Fibroblast of lung (primary cell): ENCODE measurements around the gene VPS72. TPM values are rescaled to one million over a fixed set of nuclear protein-coding genes. Genes with fewer than 3 reads are reported as not detected.

Experiments used
- DNase-seq, 2 donors: peaks; one replicate each; pipeline versions ENCODE4 v3.0.0 to v3.0.0-alpha.2; 2010; ENCODE audit warnings: low read depth in 2 of 2
- H2AFZ ChIP-seq: 2 replicates; pipeline ENCODE4 v1.5.1; 2012; ENCODE audit warnings: low read length, control low read depth, inconsistent platforms
- H3K27ac ChIP-seq: 2 replicates; pipeline ENCODE4 v1.5.1; 2011; ENCODE audit warnings: low read length, control low read depth; ENCODE audit not compliant: insufficient read depth
- H3K27me3 ChIP-seq: 2 replicates; pipeline ENCODE4 v1.5.1; 2011; ENCODE audit warnings: mild to moderate bottlenecking, low read length; ENCODE audit not compliant: control insufficient read depth, insufficient read depth
- H3K36me3 ChIP-seq: 2 replicates; pipeline ENCODE4 v1.5.1; 2011; ENCODE audit warnings: low read length; ENCODE audit not compliant: control insufficient read depth, insufficient read depth
- H3K4me1 ChIP-seq: 2 replicates; pipeline ENCODE4 v1.5.1; 2011; ENCODE audit warnings: low read length; ENCODE audit not compliant: control insufficient read depth, insufficient read depth; ENCODE audit errors: extremely low read depth
- H3K4me2 ChIP-seq: 2 replicates; pipeline ENCODE4 v1.5.1; 2011; ENCODE audit warnings: low read length, control low read depth; ENCODE audit not compliant: insufficient read depth; ENCODE audit errors: extremely low read depth
- H3K4me3 ChIP-seq, 4 experiments: fragments of 200-600 bp in 1 of 4; sonication (generic) in 1 of 4; replicated peaks in 1 of 4; 2 replicates each; pipeline ENCODE4 v1.5.1; 2011 to 2016; ENCODE audit warnings: low read length in 4 of 4, low read depth in 3 of 4, mild to moderate bottlenecking in 3 of 4, control low read depth in 2 of 4, inconsistent platforms in 1 of 4, mixed read lengths in 1 of 4; ENCODE audit not compliant: insufficient read depth in 1 of 4; ENCODE audit errors: control extremely low read depth in 1 of 4
- H3K79me2 ChIP-seq: 2 replicates; pipeline ENCODE4 v1.5.1; 2012; ENCODE audit warnings: mild to moderate bottlenecking, low read length, inconsistent platforms; ENCODE audit not compliant: control insufficient read depth, insufficient read depth
- H3K9ac ChIP-seq: 2 replicates; pipeline ENCODE4 v1.5.1; 2011; ENCODE audit warnings: mild to moderate bottlenecking, low read length, control low read depth; ENCODE audit not compliant: insufficient read depth
- H3K9me3 ChIP-seq: 2 replicates; pipeline ENCODE4 v1.5.1; 2012; ENCODE audit warnings: low read depth, low read length; ENCODE audit not compliant: control insufficient read depth, insufficient read depth
- H4K20me1 ChIP-seq: 2 replicates; pipeline ENCODE4 v1.5.1; 2011; ENCODE audit warnings: low read length; ENCODE audit not compliant: control insufficient read depth, insufficient read depth; ENCODE audit errors: extremely low read depth
- EZH2 ChIP-seq: IDR thresholded peaks from 2 replicates; pipeline ENCODE4 v1.5.1; 2012; ENCODE audit warnings: low read length, control low read depth, mild to moderate bottlenecking; ENCODE audit errors: missing control alignments
- polyA plus RNA-seq, 2 donors: library from polyadenylated mRNA; depleted of rRNA in 1 of 2; stranded (reverse) in 1 of 2; unstranded in 1 of 2; fragments of >200 nt; gene quantifications; 2 replicates each; pipeline ENCODE4 v1.2.1, GENCODE V29; 2011 to 2012; ENCODE audit warnings: missing spikeins in 1 of 2
- total RNA-seq: library from RNA; depleted of rRNA; stranded (reverse); fragments of >200 nt; gene quantifications from 2 replicates; pipeline ENCODE4 v1.2.1, GENCODE V29; 2014
- TF ChIP-seq, protein P1 (sequence below), 2 donors: IDR thresholded peaks in 1 of 2; conservative IDR thresholded peaks in 1 of 2; 1 replicate in 1 of 2; 2 replicates in 1 of 2; pipeline ENCODE4 v1.5.1; 2011 to 2012; ENCODE audit warnings: low read length in 2 of 2, control low read depth in 1 of 2, inconsistent platforms in 1 of 2, low read depth in 1 of 2, mild to moderate bottlenecking in 1 of 2

The VPS72 gene
- total and polyA plus RNA-seq, 2 donors (not counting 1 experiment from before 2014, with no cell fraction given) = 42.9 to 43.8 TPM

DNA sequence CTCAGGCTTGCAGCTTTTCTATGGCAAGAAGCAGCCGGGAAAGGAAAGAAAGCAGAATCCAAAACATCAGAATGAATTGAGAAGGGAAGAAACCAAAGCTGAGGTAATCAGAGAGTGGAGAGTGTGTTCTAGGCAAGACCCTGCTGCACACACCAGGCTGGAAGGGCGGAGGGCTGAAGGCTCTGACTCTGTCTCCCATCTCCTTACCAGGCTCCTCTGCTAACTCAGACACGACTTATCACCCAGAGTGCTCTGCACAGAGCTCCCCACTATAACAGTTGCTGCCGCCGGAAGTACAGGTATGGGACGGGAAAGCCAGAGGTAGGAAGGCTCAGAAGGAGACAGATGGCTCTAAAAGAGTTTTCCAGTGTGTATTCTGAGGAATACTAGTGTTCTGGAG is 22.9 kb downstream of the VPS72 start:
- Histone ChIP-seq H3K4me2 (peak overlapping the region; percentile 89), H3K9me3 (no peaks in the 10 kb centered on the region), H3K27ac (peak overlapping the region; percentile 84)

GRCh38 chr1:151166505-151166956 is 23.5 kb downstream of the VPS72 start:
- Histone ChIP-seq H3K27ac (peak overlapping the region; percentile 84), H3K36me3 (peaks cover 13% of the 10 kb centered on the region), H2AFZ (no peak overlapping the region), H3K4me2 (peak overlapping the region; percentile 89), H3K79me2 (peaks cover 11% of the 10 kb centered on the region), H3K9me3 (no peaks in the 10 kb centered on the region), H3K4me3 (peak overlapping the region; percentile 67 to 81 (median 79)), H3K9ac (peak overlapping the region; percentile 63), H3K27me3 (no peaks in the 10 kb centered on the region), H4K20me1 (no peaks in the 10 kb centered on the region), H3K4me1 (peaks cover 6% of the 10 kb centered on the region)
- peak; percentile 63 to 83 for DNase-seq
- TF ChIP-seq, protein P1, sequence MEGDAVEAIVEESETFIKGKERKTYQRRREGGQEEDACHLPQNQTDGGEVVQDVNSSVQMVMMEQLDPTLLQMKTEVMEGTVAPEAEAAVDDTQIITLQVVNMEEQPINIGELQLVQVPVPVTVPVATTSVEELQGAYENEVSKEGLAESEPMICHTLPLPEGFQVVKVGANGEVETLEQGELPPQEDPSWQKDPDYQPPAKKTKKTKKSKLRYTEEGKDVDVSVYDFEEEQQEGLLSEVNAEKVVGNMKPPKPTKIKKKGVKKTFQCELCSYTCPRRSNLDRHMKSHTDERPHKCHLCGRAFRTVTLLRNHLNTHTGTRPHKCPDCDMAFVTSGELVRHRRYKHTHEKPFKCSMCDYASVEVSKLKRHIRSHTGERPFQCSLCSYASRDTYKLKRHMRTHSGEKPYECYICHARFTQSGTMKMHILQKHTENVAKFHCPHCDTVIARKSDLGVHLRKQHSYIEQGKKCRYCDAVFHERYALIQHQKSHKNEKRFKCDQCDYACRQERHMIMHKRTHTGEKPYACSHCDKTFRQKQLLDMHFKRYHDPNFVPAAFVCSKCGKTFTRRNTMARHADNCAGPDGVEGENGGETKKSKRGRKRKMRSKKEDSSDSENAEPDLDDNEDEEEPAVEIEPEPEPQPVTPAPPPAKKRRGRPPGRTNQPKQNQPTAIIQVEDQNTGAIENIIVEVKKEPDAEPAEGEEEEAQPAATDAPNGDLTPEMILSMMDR (conservative IDR thresholded peaks at IDR 0.05 in 1 of 2, IDR thresholded peaks at IDR 0.05 in 1 of 2; ENCODE audit: low read depth in 1 of 2, low read length in 2 of 2) = no peak
- no peak for TF ChIP-seq EZH2

More for the DNA sequence above, 22.9 kb downstream of the VPS72 start:
- DNase-seq = no peak
- Histone ChIP-seq H3K27me3 (no peaks in the 10 kb centered on the region), H3K36me3 (peaks cover 13% of the 10 kb centered on the region), H3K79me2 (peaks cover 11% of the 10 kb centered on the region), H2AFZ (no peak overlapping the region), H4K20me1 (no peaks in the 10 kb centered on the region), H3K9ac (peak overlapping the region; percentile 63), H3K4me3 (peak overlapping the region; percentile 67 to 81 (median 79)), H3K4me1 (peaks cover 6% of the 10 kb centered on the region)
- TF ChIP-seq EZH2 = no peak
- TF ChIP-seq, protein P1 (conservative IDR thresholded peaks at IDR 0.05 in 1 of 2, IDR thresholded peaks at IDR 0.05 in 1 of 2; ENCODE audit: low read depth in 1 of 2, low read length in 2 of 2) = no peak

GRCh38 chr1:151165738-151166504 is 24.1 kb downstream of the VPS72 start, which contains the start of the genes LYSMD1 and SCNM1:
Gene LYSMD1, minus strand, starts transcription at chr1:151165902. Its CDS starts 644 bp downstream, at chr1:151165258.
Gene SCNM1, plus strand, starts transcription at chr1:151166144. Its CDS starts 9 bp downstream, at chr1:151166153.
- peak within 1 kb of the TSS; percentile 67 to 94 (median 80) for H3K4me3 ChIP-seq
- H3K27me3 ChIP-seq = no peaks in the 10 kb centered on the region
- H4K20me1 ChIP-seq = no peaks in the 10 kb centered on the region
- TF ChIP-seq, protein P1 (conservative IDR thresholded peaks at IDR 0.05 in 1 of 2, IDR thresholded peaks at IDR 0.05 in 1 of 2; ENCODE audit: low read depth in 1 of 2, low read length in 2 of 2) = no peak
- TF ChIP-seq EZH2 = no peak
- H3K9ac ChIP-seq = peak within 1 kb of the TSS; percentile 63
- H3K27ac ChIP-seq = peak within 1 kb of the TSS; percentile 84
- H3K79me2 ChIP-seq = peaks cover 11% of the 10 kb centered on the region
- H3K9me3 ChIP-seq = no peaks in the 10 kb centered on the region
- DNase-seq = peak; percentile 99
- H3K4me2 ChIP-seq = peak within 1 kb of the TSS; percentile 97
- H2AFZ ChIP-seq = peak within 1 kb of the TSS; percentile 98
- H3K36me3 ChIP-seq = peaks cover 12% of the 10 kb centered on the region
- H3K4me1 ChIP-seq = peaks cover 6% of the 10 kb centered on the region
